A673 (cell line): ENCODE data around the gene PMAIP1.

Experiments
- CTCF ChIP-seq: fragments of 300-800, 200-600 bp; sonication (generic); conservative IDR thresholded peaks from 2 replicates; pipeline ENCODE4 v1.5.1; 2017; ENCODE audit warnings: low read depth, mild to moderate bottlenecking, antibody characterized with exemption, low read length, moderate library complexity, mixed read lengths
- EZH2 ChIP-seq: fragments of 200-600 bp; sonication (generic); IDR thresholded peaks from 2 replicates; pipeline ENCODE4 v1.6.1; 2017; ENCODE audit warnings: borderline replicate concordance, low read depth, mild to moderate bottlenecking, mixed read lengths, antibody characterized with exemption, low read length; ENCODE audit not compliant: poor library complexity, severe bottlenecking

GRCh38 chr18:59927246-59927825 is 27.5 kb downstream of the PMAIP1 start:
- TF ChIP-seq CTCF (no peak), EZH2 (no peak)
